CD4-positive, alpha-beta T cell (primary cell): ENCODE data around the gene CH25H. TPM values are rescaled to one million over a fixed set of nuclear protein-coding genes. Genes with fewer than 3 reads are reported as not detected.

Experiments
- ATAC-seq: fragments of 200-7000 bp; cut with Tn5 transposase; one replicate; pipeline ENCODE4 v1.10.0; 2022; ENCODE audit warnings: mild to moderate bottlenecking; ENCODE audit not compliant: poor library complexity
- CTCF ChIA-PET: fragments of 350-600 bp; sonication (Branson Sonifier 250); formaldehyde crosslinking; loops from one replicate; lab custom pipeline; 2021; ENCODE audit warnings: antibody characterized with exemption, inconsistent platforms; lab: Charles Lee
- POLR2A ChIA-PET: fragments of 350-600 bp; sonication (Branson Sonifier 250); formaldehyde crosslinking; loops from one replicate; lab custom pipeline; 2021; ENCODE audit warnings: antibody characterized with exemption, inconsistent platforms; lab: Charles Lee
- DNase-seq, 14 experiments: peaks; one replicate each; pipeline ENCODE4 v3.0.0-alpha.2; 2013 to 2020; ENCODE audit warnings: mixed read lengths in 2 of 14
- H3K27ac ChIP-seq, 2 donors: one replicate each; pipeline versions ENCODE4 v1.5.1 to v1.7.0; 2013; ENCODE audit warnings: low read length in 2 of 2, low read depth in 1 of 2, mild to moderate bottlenecking in 1 of 2
- H3K27me3 ChIP-seq, 2 experiments: 1 replicate in 1 of 2; 2 replicates in 1 of 2; pipeline versions ENCODE4 v1.6.1 to v1.7.0; 2013; ENCODE audit warnings: low read length in 2 of 2, control low read depth in 1 of 2, mild to moderate bottlenecking in 1 of 2, moderate library complexity in 1 of 2; ENCODE audit not compliant: insufficient read depth in 2 of 2, control insufficient read depth in 1 of 2
- H3K36me3 ChIP-seq: one replicate; pipeline ENCODE4 v1.6.1; 2013; ENCODE audit warnings: low read length, control low read depth; ENCODE audit not compliant: insufficient read depth
- H3K4me1 ChIP-seq: one replicate; pipeline ENCODE4 v1.6.1; 2013; ENCODE audit warnings: low read length, control low read depth; ENCODE audit not compliant: insufficient read depth
- H3K4me3 ChIP-seq: one replicate; pipeline ENCODE4 v1.5.1; 2013; ENCODE audit warnings: mild to moderate bottlenecking, low read length, moderate library complexity
- H3K9me3 ChIP-seq, 2 experiments: 1 replicate in 1 of 2; 2 replicates in 1 of 2; pipeline versions ENCODE4 v1.6.1 to v1.7.0; 2013; ENCODE audit warnings: low read length in 2 of 2, mild to moderate bottlenecking in 2 of 2, control low read depth in 1 of 2, moderate library complexity in 1 of 2; ENCODE audit not compliant: control insufficient read depth in 1 of 2, insufficient read depth in 1 of 2
- H3K27ac Mint-ChIP-seq: one replicate; pipeline ENCODE4 v1.8.0; 2020; ENCODE audit warnings: mixed read lengths
- H3K27me3 Mint-ChIP-seq: one replicate; pipeline ENCODE4 v1.8.0; 2021; ENCODE audit warnings: mixed read lengths
- H3K36me3 Mint-ChIP-seq: one replicate; pipeline ENCODE4 v1.8.0; 2021; ENCODE audit warnings: low read depth, mixed read lengths
- H3K4me1 Mint-ChIP-seq: one replicate; pipeline ENCODE4 v1.8.0; 2021; ENCODE audit warnings: low read depth, mixed read lengths
- H3K4me3 Mint-ChIP-seq: one replicate; pipeline ENCODE4 v1.8.0; 2020; ENCODE audit warnings: mild to moderate bottlenecking, mixed read lengths
- H3K9me3 Mint-ChIP-seq: one replicate; pipeline ENCODE4 v1.8.0; 2020; ENCODE audit warnings: mixed read lengths
- intact Hi-C, 2 experiments: fragments of 100-400 bp; cut with DNase I in 1 of 2; cut with micrococcal nuclease in 1 of 2; formaldehyde crosslinking; loops; one replicate each; pipeline versions ENCODE4 v1.15.1 to v1.9.0; 2023 to 2025; cut with DNase I, micrococcal nuclease
- total RNA-seq, 174 experiments: library from RNA in 2 of 174; stranded (reverse) in 2 of 174; gene quantifications; one replicate each; pipeline ENCODE4 v1.2.3 and lab custom pipeline; 2021 to 2026
- TF ChIP-seq, protein P1 (sequence below): fragments of 200-600 bp; IDR thresholded peaks from one replicate; pipeline ENCODE4 v1.8.0; 2022; ENCODE audit warnings: antibody characterized with exemption, mild to moderate bottlenecking

Gene CH25H
- total RNA-seq, 2 experiments from 2014 or later, result 0.49 to 0.50 TPM

DNA sequence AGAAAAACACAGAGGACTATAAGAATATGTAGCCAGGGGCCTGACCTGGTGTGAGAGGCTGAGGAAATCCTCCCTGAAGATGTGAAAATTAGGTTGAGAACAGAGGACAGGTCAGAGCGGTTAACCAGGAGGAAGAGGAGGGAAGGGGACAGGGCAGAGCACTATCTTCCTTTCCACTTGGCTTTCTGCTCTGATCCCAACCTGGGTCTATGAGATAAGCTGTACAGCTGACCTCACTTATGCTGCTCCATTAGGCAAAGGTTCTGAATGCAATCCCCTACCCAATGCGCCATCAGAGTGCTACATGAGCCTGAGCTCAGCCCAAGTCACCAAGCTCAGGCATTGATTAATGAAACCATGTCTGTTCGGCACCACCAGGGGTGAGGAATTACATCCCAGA, 33.9 kb upstream of the CH25H start:
- H3K4me1 Mint-ChIP-seq, result peaks cover 15% of the 10 kb centered on the region
- H3K27ac Mint-ChIP-seq, result no peak overlapping the region
- TF ChIP-seq, protein P1, sequence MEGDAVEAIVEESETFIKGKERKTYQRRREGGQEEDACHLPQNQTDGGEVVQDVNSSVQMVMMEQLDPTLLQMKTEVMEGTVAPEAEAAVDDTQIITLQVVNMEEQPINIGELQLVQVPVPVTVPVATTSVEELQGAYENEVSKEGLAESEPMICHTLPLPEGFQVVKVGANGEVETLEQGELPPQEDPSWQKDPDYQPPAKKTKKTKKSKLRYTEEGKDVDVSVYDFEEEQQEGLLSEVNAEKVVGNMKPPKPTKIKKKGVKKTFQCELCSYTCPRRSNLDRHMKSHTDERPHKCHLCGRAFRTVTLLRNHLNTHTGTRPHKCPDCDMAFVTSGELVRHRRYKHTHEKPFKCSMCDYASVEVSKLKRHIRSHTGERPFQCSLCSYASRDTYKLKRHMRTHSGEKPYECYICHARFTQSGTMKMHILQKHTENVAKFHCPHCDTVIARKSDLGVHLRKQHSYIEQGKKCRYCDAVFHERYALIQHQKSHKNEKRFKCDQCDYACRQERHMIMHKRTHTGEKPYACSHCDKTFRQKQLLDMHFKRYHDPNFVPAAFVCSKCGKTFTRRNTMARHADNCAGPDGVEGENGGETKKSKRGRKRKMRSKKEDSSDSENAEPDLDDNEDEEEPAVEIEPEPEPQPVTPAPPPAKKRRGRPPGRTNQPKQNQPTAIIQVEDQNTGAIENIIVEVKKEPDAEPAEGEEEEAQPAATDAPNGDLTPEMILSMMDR, result no peak
- no peak overlapping the region for H3K27ac ChIP-seq
- H3K36me3 Mint-ChIP-seq, result peaks cover 71% of the 10 kb centered on the region
- DNase-seq (no peak), ATAC-seq (no peak)
- H3K27me3 ChIP-seq, result no peaks in the 10 kb centered on the region
- H3K4me3 Mint-ChIP-seq, result no peak overlapping the region
- H3K9me3 ChIP-seq, result no peaks in the 10 kb centered on the region
- CTCF ChIA-PET, result no interaction called here
- no peaks in the 10 kb centered on the region for H3K4me1 ChIP-seq
- POLR2A ChIA-PET, result interaction anchor here (2.5 kb wide), 1 partner anchor 10 kb away, joined by 12 read pairs; the partner anchor contains the start of gene LIPA
- intact Hi-C loops, result no loop called here
- no peaks in the 10 kb centered on the region for H3K9me3 Mint-ChIP-seq
- peaks cover 33% of the 10 kb centered on the region for H3K36me3 ChIP-seq
- H3K27me3 Mint-ChIP-seq, result no peaks in the 10 kb centered on the region
- H3K4me3 ChIP-seq, result no peak overlapping the region

DNA sequence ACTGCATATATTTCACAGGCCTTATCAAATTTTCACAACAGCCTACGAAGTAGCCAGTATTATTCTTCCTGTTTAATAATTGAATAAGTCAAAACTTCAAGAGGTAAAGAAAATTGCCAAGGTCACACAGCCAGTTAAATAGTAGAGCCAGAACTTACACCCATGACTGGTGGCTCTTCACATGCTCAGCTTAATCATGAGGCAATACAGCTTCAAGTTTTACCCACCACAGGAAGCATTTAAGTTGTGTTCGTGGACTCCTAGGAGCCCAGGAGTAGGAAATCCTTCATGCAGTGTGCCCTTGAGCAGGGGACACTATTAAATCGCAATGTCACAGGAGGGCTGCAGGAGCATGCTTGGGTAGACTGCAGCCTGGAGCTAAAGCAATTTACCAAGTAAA, 33.4 kb upstream of the CH25H start:
- ChIA-PET CTCF (no interaction called here), POLR2A (interaction anchor here (2.5 kb wide), 1 partner anchor 11 kb away, joined by 12 read pairs; the partner anchor contains the start of gene LIPA)
- Mint-ChIP-seq H3K9me3 (no peaks in the 10 kb centered on the region), H3K4me1 (peaks cover 11% of the 10 kb centered on the region), H3K4me3 (no peak overlapping the region), H3K36me3 (peaks cover 68% of the 10 kb centered on the region), H3K27me3 (no peaks in the 10 kb centered on the region), H3K27ac (no peak overlapping the region)
- intact Hi-C loops, result no loop called here
- ATAC-seq (no peak), DNase-seq (no peak)
- H3K4me1 ChIP-seq, result no peaks in the 10 kb centered on the region
- H3K36me3 ChIP-seq, result peaks cover 35% of the 10 kb centered on the region
- H3K27me3 ChIP-seq, result no peaks in the 10 kb centered on the region
- no peak overlapping the region for H3K27ac ChIP-seq
- H3K4me3 ChIP-seq, result no peak overlapping the region
- TF ChIP-seq, protein P1, result no peak
- H3K9me3 ChIP-seq, result no peaks in the 10 kb centered on the region

DNA sequence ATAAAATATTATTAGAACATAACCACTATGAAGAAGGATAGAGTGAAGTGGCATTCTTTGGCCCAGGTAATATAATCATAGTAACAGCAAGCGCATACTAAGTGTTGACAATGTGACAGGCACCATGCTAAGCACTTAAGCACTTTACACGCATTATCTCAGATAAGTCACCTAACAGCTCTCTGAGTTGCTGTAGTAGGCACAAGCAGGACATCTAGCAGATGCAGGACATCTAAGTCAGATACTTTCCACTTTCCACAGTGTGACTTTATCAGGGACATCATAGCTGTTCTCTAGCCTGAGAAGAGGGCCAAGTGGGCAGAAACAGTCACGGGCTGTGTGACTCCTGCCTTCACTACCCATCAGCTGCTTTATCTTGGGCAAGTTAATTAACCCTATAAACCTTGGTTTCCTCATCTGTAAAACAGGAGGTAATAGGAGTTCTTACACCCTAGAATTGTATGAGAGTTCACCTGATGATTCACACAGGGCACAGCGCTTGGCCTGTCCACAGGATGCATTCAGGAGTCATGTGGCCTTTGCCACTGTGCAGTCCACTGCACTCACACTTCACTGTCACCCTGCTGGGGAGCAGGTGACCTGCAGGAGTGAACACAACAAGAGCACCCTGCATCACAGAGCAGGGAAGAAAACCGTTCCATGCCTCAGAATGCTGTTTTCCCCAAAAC, 32.0 kb upstream of the CH25H start:
- ChIA-PET POLR2A (interaction anchor here (0.6 to 2.5 kb wide), 2 partner anchors 12 to 374 kb away, joined by 3 to 12 read pairs; partner anchors contain the start of gene LIPA), CTCF (no interaction called here)
- H3K27ac Mint-ChIP-seq, result no peak overlapping the region
- ATAC-seq (no peak), DNase-seq (no peak)
- Histone ChIP-seq H3K27me3 (no peaks in the 10 kb centered on the region), H3K27ac (no peak overlapping the region), H3K36me3 (peaks cover 42% of the 10 kb centered on the region), H3K4me1 (peaks cover 3% of the 10 kb centered on the region), H3K4me3 (no peak overlapping the region), H3K9me3 (no peaks in the 10 kb centered on the region)
- H3K9me3 Mint-ChIP-seq, result no peaks in the 10 kb centered on the region
- no peaks in the 10 kb centered on the region for H3K27me3 Mint-ChIP-seq
- intact Hi-C loops, result no loop called here
- TF ChIP-seq, protein P1, result no peak
- H3K4me3 Mint-ChIP-seq, result no peak overlapping the region
- peaks cover 11% of the 10 kb centered on the region for H3K4me1 Mint-ChIP-seq
- H3K36me3 Mint-ChIP-seq, result peaks cover 74% of the 10 kb centered on the region
